HepG2 (cell line): ENCODE measurements around the gene AHCTF1. TPM values are rescaled to one million over a fixed set of nuclear protein-coding genes. Genes with fewer than 3 reads are reported as not detected.

Experiments used
- ATAC-seq: fragments of 200-7000 bp; cut with Tn5 transposase; 3 replicates; pipeline ENCODE4 v1.9.1; 2020; ENCODE audit warnings: mild to moderate bottlenecking, moderate library complexity
- BruUV-seq: library from RNA; stranded (reverse); fragments of 400-500 nt; replicated peaks from 2 replicates; lab custom pipeline; 2021; lab: Mats Ljungman, UMichigan
- CTCF ChIA-PET: fragments of 300-600 bp; formaldehyde crosslinking; extraction: SDS; loops from one replicate; lab custom pipeline; 2021; ENCODE audit warnings: low total read pairs, inconsistent platforms, low intra/inter-chr PET ratio; lab: Yijun Ruan, JAX
- POLR2A ChIA-PET: fragments of 350-600 bp; sonication (Branson Sonifier 250); formaldehyde crosslinking; loops from one replicate; lab custom pipeline; 2020; ENCODE audit warnings: antibody characterized with exemption, inconsistent platforms; lab: Yijun Ruan, JAX
- DNase-seq: peaks from one replicate; pipeline ENCODE4 v3.0.0-alpha.2; 2015; ENCODE audit warnings: low spot score
- FAIRE-seq: peaks from 3 replicates; lab custom pipeline; 2011; peaks lifted over from hg19 to GRCh38; lab: Jason Lieb, UNC
- H2AFZ ChIP-seq: one replicate; pipeline ENCODE4 v1.6.1; 2011; ENCODE audit warnings: low read length, inconsistent platforms
- H3K27ac ChIP-seq: fragments of 300-600 bp; 3 replicates; pipeline ENCODE4 v1.8.0; 2011; ENCODE audit warnings: mixed run types, mild to moderate bottlenecking, mixed read lengths, low read length, inconsistent platforms; ENCODE audit not compliant: insufficient read depth; ENCODE audit errors: extremely low read length
- H3K27me3 ChIP-seq, 2 experiments: fragments of 200-600 bp in 1 of 2; 2 replicates in 1 of 2; 3 replicates in 1 of 2; pipeline versions ENCODE4 v1.6.0 to v1.8.0; 2011; ENCODE audit warnings: low read length in 2 of 2, mild to moderate bottlenecking in 2 of 2, moderate library complexity in 2 of 2, inconsistent platforms in 1 of 2; ENCODE audit not compliant: insufficient read depth in 2 of 2, control insufficient read depth in 1 of 2
- H3K36me3 ChIP-seq, 2 experiments: fragments of 200-600 bp in 1 of 2; replicated peaks in 1 of 2; 2 replicates in 1 of 2; 3 replicates in 1 of 2; pipeline versions ENCODE4 v1.5.1 to v1.8.0; 2011; ENCODE audit warnings: low read length in 2 of 2, inconsistent platforms in 1 of 2; ENCODE audit not compliant: insufficient read depth in 2 of 2, control insufficient read depth in 1 of 2
- H3K4me1 ChIP-seq: 2 replicates; pipeline ENCODE4 v1.5.1; 2012; ENCODE audit warnings: low read length, inconsistent platforms; ENCODE audit not compliant: insufficient read depth
- H3K4me2 ChIP-seq: 2 replicates; pipeline ENCODE4 v1.6.0; 2011; ENCODE audit warnings: low read depth, low read length, inconsistent platforms
- H3K4me3 ChIP-seq, 3 experiments: fragments of 200-600 bp in 1 of 3; sonication (generic), shearing (Covaris generic) in 1 of 3; replicated peaks in 1 of 3; 2 replicates each; pipeline ENCODE4 v1.5.1; 2011 to 2016; ENCODE audit warnings: low read length in 3 of 3, inconsistent platforms in 2 of 3, low read depth in 2 of 3, mild to moderate bottlenecking in 2 of 3, control low read depth in 1 of 3, mixed read lengths in 1 of 3; ENCODE audit not compliant: insufficient read depth in 1 of 3
- H3K79me2 ChIP-seq: one replicate; pipeline ENCODE4 v1.6.1; 2011; ENCODE audit warnings: low read length, inconsistent platforms; ENCODE audit not compliant: insufficient read depth
- H3K9ac ChIP-seq: 2 replicates; pipeline ENCODE4 v1.6.0; 2011; ENCODE audit warnings: mild to moderate bottlenecking, low read depth, low read length, inconsistent platforms; ENCODE audit not compliant: insufficient read depth
- H3K9me3 ChIP-seq: 2 replicates; pipeline ENCODE4 v1.5.1; 2012; ENCODE audit warnings: mild to moderate bottlenecking, low read length
- H4K20me1 ChIP-seq: 2 replicates; pipeline ENCODE4 v1.6.0; 2011; ENCODE audit warnings: inconsistent platforms, mild to moderate bottlenecking, low read length, moderate library complexity; ENCODE audit not compliant: insufficient read depth
- ADNP ChIP-seq: sonication (generic); formaldehyde crosslinking; IDR thresholded peaks from 2 replicates; pipeline ENCODE4 v1.4.0; 2020; ENCODE audit warnings: missing genetic modification reagents
- HNRNPL ChIP-seq: fragments of 200-400 bp; formaldehyde crosslinking; IDR thresholded peaks from 2 replicates; pipeline ENCODE4 v1.6.1; 2017; ENCODE audit warnings: mild to moderate bottlenecking, low read depth, low read length
- JARID2 ChIP-seq: sonication (generic); formaldehyde crosslinking; IDR thresholded peaks from 2 replicates; pipeline ENCODE4 v1.8.1; 2023; ENCODE audit warnings: missing genetic modification reagents, inconsistent platforms; ENCODE audit not compliant: insufficient replicate concordance
- MXI1 ChIP-seq: IDR thresholded peaks from 3 replicates; pipeline ENCODE4 v1.6.1; 2012; ENCODE audit warnings: low read depth, low read length, inconsistent platforms, borderline replicate concordance
- TAF1 ChIP-seq: sonication (generic); formaldehyde crosslinking; IDR thresholded peaks from 2 replicates; pipeline ENCODE4 v1.4.0; 2020; ENCODE audit warnings: missing genetic modification reagents
- ZBTB26 ChIP-seq: IDR thresholded peaks from 2 replicates; pipeline ENCODE4 v1.6.1; 2016; ENCODE audit warnings: missing compliant biosample characterization, missing genetic modification reagents, borderline replicate concordance
- ZNF282 ChIP-seq: fragments of 450-650 bp; IDR thresholded peaks from 2 replicates; pipeline ENCODE4 v1.6.1; 2018; ENCODE audit not compliant: partially characterized antibody
- ZNF383 ChIP-seq: sonication (generic); formaldehyde crosslinking; IDR thresholded peaks from 2 replicates; pipeline ENCODE4 v1.4.0; 2020; ENCODE audit warnings: missing genetic modification reagents, mild to moderate bottlenecking, borderline replicate concordance
- WGBS: methylation state at CpG from one replicate; pipeline ENCODE4 v1.1.6; 2017; ENCODE audit warnings: low lambda C conversion rate; 5-methylcytosine and 5-hydroxymethylcytosine counted together
- in situ Hi-C: cut with HindIII; loops from 2 replicates; pipeline ENCODE4 v1.10.0; 2017; ENCODE audit warnings: low pct_unique_long_range_greater_than_20kb; ENCODE audit not compliant: extremely low pct_ligation_motif_present
- intact Hi-C: fragments of 100-400 bp; cut with micrococcal nuclease; formaldehyde crosslinking; loops from one replicate; pipeline ENCODE4 v1.10.0; 2022; ENCODE audit not compliant: unreplicated experiment
- polyA plus RNA-seq, 8 experiments: library from polyadenylated mRNA; depleted of rRNA in 3 of 8; stranded (reverse) in 7 of 8; unstranded in 1 of 8; fragments of >200 nt; fragmentation: Illumina TruSeq in 4 of 8; extraction: Trizol in 4 of 8; gene quantifications; 2 replicates each; pipeline versions ENCODE4 v1.2.1 to v1.2.3, GENCODE V29; 2011 to 2016; ENCODE audit warnings: low read depth in 4 of 8, missing spikeins in 1 of 8, mixed read lengths in 1 of 8; ENCODE audit not compliant: insufficient read depth in 1 of 8
- total RNA-seq, 5 experiments: library from RNA; depleted of rRNA; stranded (reverse); fragments of >200 nt; fragmentation: Illumina TruSeq; extraction: Trizol; gene quantifications; 2 replicates each; pipeline ENCODE4 v1.2.3, GENCODE V29; 2016; ENCODE audit warnings: low read depth in 1 of 5

Gene AHCTF1
- total and polyA plus RNA-seq, 2 of the 13 experiments (the other 11 are each of a cell fraction or from before 2014, with no cell fraction given) = 16.6 to 45.9 TPM

GRCh38 chr1:246836209-246836966 is 95.4 kb downstream of the AHCTF1 start:
- Histone ChIP-seq H3K36me3 (no peaks in the 10 kb centered on the region; a peak in 1 of 5 replicates), H3K4me3 (no peak overlapping the region), H3K9ac (no peak overlapping the region), H3K9me3 (no peaks in the 10 kb centered on the region), H3K4me1 (no peaks in the 10 kb centered on the region), H3K4me2 (no peak overlapping the region), H2AFZ (no peak overlapping the region), H4K20me1 (no peaks in the 10 kb centered on the region), H3K27ac (no peak overlapping the region), H3K79me2 (no peaks in the 10 kb centered on the region), H3K27me3 (no peaks in the 10 kb centered on the region; a peak in 1 of 5 replicates)
- intact Hi-C loops = no loop called here
- FAIRE-seq (no peak), DNase-seq (no peak), ATAC-seq (peak; percentile 11; the same call in 2 of the 3 replicates)
- ChIA-PET CTCF (no interaction called here), POLR2A (no interaction called here)
- TF ChIP-seq JARID2 (CRISPR knock-in tag) (no peak), ZNF282 (no peak), TAF1 (CRISPR knock-in tag) (no peak), ZNF383 (CRISPR knock-in tag) (no peak), MXI1 (no peak), ADNP (CRISPR knock-in tag) (no peak), HNRNPL (no peak), ZBTB26 (no peak)
- 62% methylated on average over 6 of the region's 6 CpGs for WGBS
- BruUV-seq = no TSS peak
- in situ Hi-C loops = no loop called here
